ENCODE measurements around the gene APOL6. TPM values are rescaled to one million over a fixed set of nuclear protein-coding genes. Genes with fewer than 3 reads are reported as not detected.
"Not testable (repeated sequence)": the region's sequence is repeated elsewhere in the genome, so short reads cannot be mapped to it uniquely, and the experiment has no call there.

APOL6 gene
- total and polyA plus RNA-seq, 7 donors, result 0.87 to 9.5 (median 2.4) TPM

GRCh38 chr22:35664955-35665587 lies 16.8 kb downstream of the APOL6 start:
- H3K27ac ChIP-seq, result no peak overlapping the region
- TF ChIP-seq CTCF (IDR thresholded peaks at IDR 0.05), result no peak
- intact Hi-C loops (cut with DNase I), result no loop called here
- no peaks in the 10 kb centered on the region for H3K9me3 ChIP-seq
- ATAC-seq, result no peak
- H3K4me3 ChIP-seq, result no peak overlapping the region
- WGBS, 3 donors, result 92 to 96% (median 96%) methylated on average over 5 of the region's 5 CpGs
- H3K4me1 ChIP-seq, result peaks cover 8% of the 10 kb centered on the region
- no peaks in the 10 kb centered on the region for H3K27me3 ChIP-seq (ENCODE audit: insufficient read depth in 3 of 3, low read length in 2 of 3)
- H3K36me3 ChIP-seq (ENCODE audit: insufficient read depth in 1 of 2, low read depth in 1 of 2), result peaks cover 0 to 2% of the 10 kb centered on the region in 2 donors
- DNase-seq, result no peak

GRCh38 chr22:35666699-35667098 lies 18.5 kb downstream of the APOL6 start:
- H3K4me3 ChIP-seq; H3K4me1 ChIP-seq; H3K9me3 ChIP-seq; H3K27ac ChIP-seq; H3K36me3 ChIP-seq (ENCODE audit: insufficient read depth in 1 of 2, low read depth in 1 of 2); DNase-seq; ATAC-seq; H3K27me3 ChIP-seq (ENCODE audit: insufficient read depth in 3 of 3, low read length in 2 of 3); intact Hi-C loops (cut with DNase I): not testable (repeated sequence)
- WGBS, 3 donors, result 89 to 93% (median 91%) methylated on average over 1 of the region's 1 CpG

DNA sequence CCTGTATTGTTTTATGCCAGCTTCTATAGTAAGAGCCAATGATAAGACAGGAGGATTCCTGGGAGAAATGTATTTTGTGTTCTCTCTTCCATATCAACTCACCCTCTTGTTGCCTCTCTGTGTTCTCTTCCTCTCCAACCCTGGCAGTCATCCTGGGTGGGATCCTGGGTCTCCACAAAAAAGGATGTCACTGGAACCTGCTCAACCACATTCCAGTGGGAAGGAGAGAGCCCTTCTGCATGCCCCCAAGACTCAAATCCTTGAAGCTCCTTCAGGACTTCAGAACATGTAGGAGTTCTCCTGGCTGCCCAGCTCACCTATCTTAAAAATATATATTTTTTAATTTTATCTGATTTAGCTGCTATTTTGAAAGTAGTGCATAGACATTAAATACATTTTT lies 26.1 kb downstream of the APOL6 start:
- Histone ChIP-seq H3K36me3 (ENCODE audit: insufficient read depth in 1 of 2, low read depth in 1 of 2) (no peaks in the 10 kb centered on the region), H3K27me3 (ENCODE audit: insufficient read depth in 3 of 3, low read length in 2 of 3) (no peaks in the 10 kb centered on the region), H3K9me3 (peaks cover 8% of the 10 kb centered on the region), H3K4me3 (no peak overlapping the region), H3K27ac (no peak overlapping the region), H3K4me1 (peaks cover 7% of the 10 kb centered on the region)
- intact Hi-C loops (cut with DNase I), result no loop called here
- no peak for TF ChIP-seq CTCF (IDR thresholded peaks at IDR 0.05)
- ATAC-seq (no peak), DNase-seq (no peak)

GRCh38 chr22:35676065-35676464 lies 27.8 kb downstream of the APOL6 start:
- H3K36me3 ChIP-seq (ENCODE audit: insufficient read depth in 1 of 2, low read depth in 1 of 2); H3K4me1 ChIP-seq; H3K27ac ChIP-seq; DNase-seq; H3K27me3 ChIP-seq (ENCODE audit: insufficient read depth in 3 of 3, low read length in 2 of 3); ATAC-seq; H3K9me3 ChIP-seq; H3K4me3 ChIP-seq: not testable (repeated sequence)
- 35 to 96% (median 39%) methylated on average over 1 of the region's 1 CpG for WGBS, 3 donors
- intact Hi-C loops (cut with DNase I), result loop anchor here in 1 of 2 donors (5.0 kb wide), 1 partner anchor 44 kb away; no protein-coding TSS in a partner anchor

DNA sequence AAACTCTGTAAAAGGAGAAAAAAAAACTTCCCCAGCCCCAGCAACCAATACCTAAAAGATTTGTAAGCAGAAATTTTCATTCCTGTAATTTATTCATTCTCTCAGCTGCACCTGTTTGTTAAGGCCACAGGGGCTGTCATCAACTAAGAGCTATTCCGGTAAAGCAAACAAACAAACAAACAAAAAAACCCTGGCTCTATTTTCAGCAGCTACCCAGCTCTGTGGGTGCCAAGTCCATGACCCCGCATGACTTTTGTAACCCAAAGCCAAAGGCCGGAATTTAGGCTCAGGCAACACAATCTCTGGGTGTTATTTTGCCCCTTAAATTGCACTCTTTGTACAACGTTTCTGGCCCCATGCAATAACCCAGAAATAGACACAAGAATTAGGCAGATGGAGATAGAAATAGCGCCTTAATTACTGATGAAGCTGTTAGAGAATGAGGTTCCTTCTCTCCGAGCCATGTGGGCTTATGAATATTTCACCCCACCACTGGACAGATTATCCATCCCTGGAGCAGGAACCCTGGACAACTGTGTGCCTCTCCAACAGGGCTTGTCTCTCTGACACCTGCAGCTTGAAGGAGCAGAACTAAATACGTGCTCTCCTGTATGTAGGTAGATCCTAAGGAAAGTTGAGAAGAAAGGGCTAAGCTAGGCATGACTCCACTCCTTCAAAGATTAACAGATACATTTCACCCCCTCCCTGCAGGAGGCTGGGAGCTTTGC lies 29.4 kb downstream of the APOL6 start:
- TF ChIP-seq CTCF (IDR thresholded peaks at IDR 0.05), result no peak

More for the DNA sequence above, 29.4 kb downstream of the APOL6 start:
- H3K27ac ChIP-seq, result peak overlapping the region; percentile 67
- intact Hi-C loops (cut with DNase I), result loop anchor here in 1 of 2 donors (5.0 kb wide), 1 partner anchor 45 kb away; no protein-coding TSS in a partner anchor
- 25 to 34% (median 29%) methylated on average over 7 of the region's 7 CpGs for WGBS, 3 donors
- no peak for DNase-seq
- H3K4me1 ChIP-seq, result peaks cover 7% of the 10 kb centered on the region
- peak overlapping the region; percentile 19 for H3K4me3 ChIP-seq
- H3K9me3 ChIP-seq, result peaks cover 8% of the 10 kb centered on the region
- ATAC-seq, result peak; percentile 64 to 88 (median 74)
- H3K36me3 ChIP-seq (ENCODE audit: insufficient read depth in 1 of 2, low read depth in 1 of 2), result no peaks in the 10 kb centered on the region
- H3K27me3 ChIP-seq (ENCODE audit: insufficient read depth in 3 of 3, low read length in 2 of 3), result no peaks in the 10 kb centered on the region
